ENCODE data around the gene MAD1L1.
"Not testable (repeated sequence)": the region's sequence is repeated elsewhere in the genome, so short reads cannot be mapped to it uniquely, and the experiment has no call there.

The MAD1L1 gene

GRCh38 chr7:2008101-2008935, 224.4 kb downstream of the MAD1L1 start:
- no peak for FAIRE-seq

GRCh38 chr7:2007551-2007950, 225.2 kb downstream of the MAD1L1 start:
- FAIRE-seq, result no peak

GRCh38 chr7:2006921-2007381, 225.8 kb downstream of the MAD1L1 start:
- no peak for FAIRE-seq

GRCh38 chr7:2006231-2006771, 226.4 kb downstream of the MAD1L1 start:
- FAIRE-seq, result no peak

GRCh38 chr7:2005786-2006185, 227.0 kb downstream of the MAD1L1 start:
- FAIRE-seq, result no peak

- no peak for FAIRE-seq
Measured at GRCh38 chr7:2004841-2005725, 227.7 kb downstream of the MAD1L1 start.

GRCh38 chr7:2003931-2004812, 228.6 kb downstream of the MAD1L1 start:
- FAIRE-seq, result no peak

- no peak for FAIRE-seq
Measured at GRCh38 chr7:2003451-2003930, 229.3 kb downstream of the MAD1L1 start.

GRCh38 chr7:2002561-2003450, 229.9 kb downstream of the MAD1L1 start:
- no peak for FAIRE-seq

GRCh38 chr7:2001601-2002442, 230.9 kb downstream of the MAD1L1 start:
- FAIRE-seq, result no peak

GRCh38 chr7:2000746-2001321, 231.9 kb downstream of the MAD1L1 start:
- no peak for FAIRE-seq

GRCh38 chr7:2000153-2000687, 232.5 kb downstream of the MAD1L1 start:
- FAIRE-seq, result no peak

- FAIRE-seq, result no peak
Measured at GRCh38 chr7:1999278-1999984, 233.3 kb downstream of the MAD1L1 start.

- no peak for FAIRE-seq
Measured at GRCh38 chr7:1998146-1998545, 234.6 kb downstream of the MAD1L1 start.

GRCh38 chr7:1997537-1998076, 235.1 kb downstream of the MAD1L1 start:
- FAIRE-seq, result no peak

- FAIRE-seq, result no peak
Measured at GRCh38 chr7:1996816-1997215, 235.9 kb downstream of the MAD1L1 start.

- FAIRE-seq, result not testable (repeated sequence)
Measured at GRCh38 chr7:1995911-1996420, 236.8 kb downstream of the MAD1L1 start.

- no peak for FAIRE-seq
Measured at GRCh38 chr7:1995426-1995825, 237.3 kb downstream of the MAD1L1 start.

Data from endometrium (tissue), 2 donors.